Immature natural killer cell (primary cell): ENCODE measurements around the gene RAB24. TPM values are rescaled to one million over a fixed set of nuclear protein-coding genes. Genes with fewer than 3 reads are reported as not detected.

Source experiments
- DNase-seq, 3 donors: peaks; one replicate each; pipeline ENCODE4 v3.0.0; 2022; ENCODE audit warnings: mixed read lengths in 1 of 3
- H3K27ac Mint-ChIP-seq, 6 donors: one replicate each; pipeline ENCODE4 v1.8.0; 2020; ENCODE audit warnings: mixed read lengths in 6 of 6, mild to moderate bottlenecking in 5 of 6, inconsistent platforms in 4 of 6, moderate library complexity in 3 of 6
- H3K27me3 Mint-ChIP-seq, 3 donors: one replicate each; pipeline ENCODE4 v1.8.0; 2020 to 2021; ENCODE audit warnings: low read depth in 3 of 3, mild to moderate bottlenecking in 3 of 3, mixed read lengths in 3 of 3, moderate library complexity in 3 of 3, inconsistent platforms in 1 of 3
- H3K36me3 Mint-ChIP-seq, 3 donors: one replicate each; pipeline ENCODE4 v1.8.0; 2020; ENCODE audit warnings: mixed read lengths in 3 of 3, inconsistent platforms in 2 of 3, mild to moderate bottlenecking in 2 of 3
- H3K4me1 Mint-ChIP-seq, 2 donors: one replicate each; pipeline ENCODE4 v1.8.0; 2020; ENCODE audit warnings: inconsistent platforms in 2 of 2, mild to moderate bottlenecking in 2 of 2, mixed read lengths in 2 of 2, moderate library complexity in 1 of 2
- H3K4me3 Mint-ChIP-seq, 5 donors: one replicate each; pipeline ENCODE4 v1.8.0; 2020; ENCODE audit warnings: mild to moderate bottlenecking in 5 of 5, mixed read lengths in 5 of 5, inconsistent platforms in 3 of 5, moderate library complexity in 3 of 5
- H3K9me3 Mint-ChIP-seq, 6 donors: one replicate each; pipeline ENCODE4 v1.8.0; 2020; ENCODE audit warnings: mild to moderate bottlenecking in 6 of 6, mixed read lengths in 6 of 6, inconsistent platforms in 4 of 6, moderate library complexity in 3 of 6
- polyA plus RNA-seq, 3 donors: library from polyadenylated mRNA; unstranded; fragments of 300-500 nt; fragmentation: Illumina TruSeq; gene quantifications; one replicate each; pipeline ENCODE4 v1.2.3, GENCODE V29; 2021

The RAB24 gene
- polyA plus RNA-seq, 3 donors from 2014 or later, result 39.7 to 80.2 (median 45.8) TPM

DNA sequence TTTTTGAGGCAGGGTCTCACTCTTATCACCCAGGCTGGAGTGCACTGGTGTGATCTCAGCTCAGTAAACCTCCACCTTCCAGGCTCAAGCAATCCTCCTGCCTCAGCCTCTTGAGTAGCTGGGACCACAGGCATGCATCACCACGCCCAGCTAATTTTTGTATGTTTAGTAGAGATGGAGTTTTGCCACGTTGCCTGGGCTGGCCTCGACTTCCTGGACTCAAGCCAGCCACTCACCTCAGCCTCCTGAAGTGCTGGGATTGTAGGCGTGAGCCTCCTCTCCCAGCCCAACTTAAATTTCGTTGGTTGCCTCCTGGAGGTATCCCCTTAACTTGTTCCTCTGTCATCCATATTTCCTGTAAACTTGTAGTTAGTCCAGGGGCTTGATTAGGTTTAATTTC is 47.2 kb downstream of the RAB24 start:
- H3K27me3 Mint-ChIP-seq, result peaks cover 0 to 8% (median 0%) of the 10 kb centered on the region in 3 donors
- H3K27ac Mint-ChIP-seq, result peak overlapping the region in 1 of 6 donors; percentile 58
- H3K4me3 Mint-ChIP-seq, result no peak overlapping the region
- H3K36me3 Mint-ChIP-seq, result peaks cover 18 to 54% (median 30%) of the 10 kb centered on the region in 3 donors
- DNase-seq, result no peak
- H3K9me3 Mint-ChIP-seq, result no peaks in the 10 kb centered on the region
- peaks cover 2 to 13% of the 10 kb centered on the region in 2 donors for H3K4me1 Mint-ChIP-seq

- H3K9me3 Mint-ChIP-seq, result no peaks in the 10 kb centered on the region
- H3K27me3 Mint-ChIP-seq, result no peaks in the 10 kb centered on the region
- H3K36me3 Mint-ChIP-seq, result peaks cover 9 to 39% (median 20%) of the 10 kb centered on the region in 3 donors
- H3K4me3 Mint-ChIP-seq, result no peak overlapping the region
- DNase-seq, result no peak
- peaks cover 2 to 13% of the 10 kb centered on the region in 2 donors for H3K4me1 Mint-ChIP-seq
- H3K27ac Mint-ChIP-seq, result peak overlapping the region in 2 of 6 donors; percentile 2 to 7
Measured at GRCh38 chr5:177253252-177253651, 50.3 kb downstream of the RAB24 start.

Other genes starting within 250 kb of the RAB24 start
- not detected for gene FGFR4, start 216.8 kb downstream of the RAB24 start, polyA plus RNA-seq
- 10 to 100 TPM; 17.3 to 92.9 (median 19.7) TPM for gene NSD1, start 169.9 kb downstream of the RAB24 start, polyA plus RNA-seq
- gene PRELID1, start 80 bp upstream of the RAB24 start, polyA plus RNA-seq, result 100 to 1,000 TPM; 345 to 494 (median 375) TPM
- 1 to 10 TPM; 2.1 to 4.2 (median 4.1) TPM for gene MXD3, start 8.2 kb upstream of the RAB24 start, polyA plus RNA-seq
- 100 to 1,000 TPM; 316 to 441 (median 409) TPM for gene LMAN2, start 47.9 kb upstream of the RAB24 start, polyA plus RNA-seq
- gene RGS14, start 54.2 kb upstream of the RAB24 start, polyA plus RNA-seq, result 10 to 100 TPM; 27.1 to 64.5 (median 33.8) TPM
- under 1 TPM in 2 of 3 donors, not detected in 1; 0.26 to 0.34 TPM for gene SLC34A1, start 80.7 kb upstream of the RAB24 start, polyA plus RNA-seq
- gene PFN3, start 96.9 kb upstream of the RAB24 start, polyA plus RNA-seq, result not detected
- gene F12, start 105.8 kb upstream of the RAB24 start, polyA plus RNA-seq, result 1 to 10 TPM in 2 of 3 donors, not detected in 1; 1.3 to 2.3 TPM
- 100 to 1,000 TPM; 102 to 129 (median 103) TPM for gene GRK6, start 123.0 kb upstream of the RAB24 start, polyA plus RNA-seq
- gene PRR7, start 143.1 kb upstream of the RAB24 start, polyA plus RNA-seq, result 10 to 100 TPM in 2 of 3 donors, 1 to 10 TPM in 1; 9.6 to 25.4 (median 17.5) TPM
- gene DBN1, start 169.9 kb upstream of the RAB24 start, polyA plus RNA-seq, result 1 to 10 TPM in 2 of 3 donors, under 1 TPM in 1; 0.93 to 4.2 (median 2.8) TPM
- 1 to 10 TPM; 1.1 to 3.3 (median 2.3) TPM for gene PDLIM7, start 193.9 kb upstream of the RAB24 start, polyA plus RNA-seq
- gene DOK3, start 206.1 kb upstream of the RAB24 start, polyA plus RNA-seq, result 1 to 10 TPM in 1 of 3 donors, under 1 TPM in 1, not detected in 1; 0.48 to 1.3 TPM
- gene DDX41, start 213.2 kb upstream of the RAB24 start, polyA plus RNA-seq, result 10 to 100 TPM; 20.0 to 62.6 (median 46.4) TPM